K562 (cell line): ENCODE data around the gene CFD. TPM values are rescaled to one million over a fixed set of nuclear protein-coding genes. Genes with fewer than 3 reads are reported as not detected.
"Not testable (repeated sequence)": the region's sequence is repeated elsewhere in the genome, so short reads cannot be mapped to it uniquely, and the experiment has no call there.

Experiments used
- ATAC-seq: fragments of 200-7000 bp; cut with Tn5 transposase; 3 replicates; pipeline ENCODE4 v1.9.1; 2020; ENCODE audit warnings: moderate library complexity
- BruUV-seq: library from RNA; stranded (reverse); fragments of 400-500 nt; replicated peaks from 2 replicates; lab custom pipeline; 2021; lab: Mats Ljungman, UMichigan
- CTCF ChIA-PET: fragments of 300-600 bp; formaldehyde crosslinking; extraction: SDS; loops from one replicate; lab custom pipeline; 2021; ENCODE audit warnings: low intra/inter-chr PET ratio; lab: Yijun Ruan, JAX
- POLR2A ChIA-PET: fragments of 300-600, 350-650 bp; sonication (Branson Sonifier 250); formaldehyde crosslinking; extraction: SDS; loops from one replicate; lab custom pipeline; 2021; ENCODE audit warnings: antibody characterized with exemption, inconsistent platforms; lab: Yijun Ruan, JAX
- DNase-seq, 4 experiments: peaks; one replicate each; pipeline versions ENCODE4 v3.0.0 to v3.0.0-alpha.2; 2011 to 2018; ENCODE audit warnings: low spot score in 3 of 4, mixed read lengths in 3 of 4; ENCODE audit errors: extremely low read depth in 1 of 4
- FAIRE-seq: peaks from 2 replicates; lab custom pipeline; 2011; peaks lifted over from hg19 to GRCh38; lab: Jason Lieb, UNC
- H2AFZ ChIP-seq: 2 replicates; pipeline ENCODE4 v1.6.0; 2011; ENCODE audit warnings: low read depth, low read length, control low read depth, inconsistent platforms
- H3K27ac ChIP-seq: fragments of 200-600 bp; 3 replicates; pipeline ENCODE4 v1.8.0; 2011; ENCODE audit warnings: low read depth, mild to moderate bottlenecking, control low read depth, inconsistent platforms, low read length, moderate library complexity, mixed read lengths; ENCODE audit errors: extremely low read depth
- H3K27me3 ChIP-seq, 2 experiments: fragments of 300-600 bp in 1 of 2; 2 replicates in 1 of 2; 3 replicates in 1 of 2; pipeline versions ENCODE4 v1.6.0 to v1.8.0; 2011; ENCODE audit warnings: inconsistent platforms in 2 of 2, low read length in 2 of 2, mild to moderate bottlenecking in 1 of 2, mixed read lengths in 1 of 2, moderate library complexity in 1 of 2; ENCODE audit not compliant: control insufficient read depth in 2 of 2, insufficient read depth in 2 of 2
- H3K36me3 ChIP-seq: fragments of 300-600 bp; 3 replicates; pipeline ENCODE4 v1.8.0; 2011; ENCODE audit warnings: mild to moderate bottlenecking, low read length, inconsistent platforms; ENCODE audit not compliant: control insufficient read depth, insufficient read depth
- H3K4me1 ChIP-seq, 2 experiments: fragments of 200-600 bp in 1 of 2; replicated peaks in 1 of 2; 2 replicates in 1 of 2; 3 replicates in 1 of 2; pipeline versions ENCODE4 v1.5.1 to v1.8.0; 2011; ENCODE audit warnings: inconsistent platforms in 2 of 2, low read length in 2 of 2, mild to moderate bottlenecking in 1 of 2, mixed read lengths in 1 of 2, moderate library complexity in 1 of 2; ENCODE audit not compliant: control insufficient read depth in 2 of 2, insufficient read depth in 2 of 2
- H3K4me2 ChIP-seq: 2 replicates; pipeline ENCODE4 v1.6.1; 2011; ENCODE audit warnings: low read length, control low read depth, inconsistent platforms, mixed read lengths; ENCODE audit not compliant: insufficient read depth
- H3K4me3 ChIP-seq: fragments of 200-600 bp; sonication (generic), shearing (Covaris generic); 2 replicates; pipeline ENCODE4 v1.5.1; 2016; ENCODE audit warnings: control low read depth, inconsistent platforms
- H3K79me2 ChIP-seq: fragments of 200-600 bp; 3 replicates; pipeline ENCODE4 v1.8.0; 2011; ENCODE audit warnings: low read length, inconsistent platforms; ENCODE audit not compliant: control insufficient read depth, insufficient read depth
- H3K9ac ChIP-seq, 2 experiments: 2 replicates each; pipeline versions ENCODE4 v1.6.0 to v1.6.1; 2011; ENCODE audit warnings: low read depth in 2 of 2, low read length in 2 of 2, control low read depth in 1 of 2, inconsistent platforms in 1 of 2, mild to moderate bottlenecking in 1 of 2, mixed read lengths in 1 of 2; ENCODE audit not compliant: insufficient read depth in 1 of 2
- H3K9me1 ChIP-seq: one replicate; pipeline ENCODE4 v1.6.0; 2011; ENCODE audit warnings: inconsistent platforms, mild to moderate bottlenecking, low read length, moderate library complexity; ENCODE audit not compliant: control insufficient read depth, insufficient read depth
- H3K9me3 ChIP-seq: replicated peaks from 2 replicates; pipeline ENCODE4 v1.5.1; 2011; ENCODE audit warnings: low read depth, low read length, inconsistent platforms; ENCODE audit not compliant: control insufficient read depth, insufficient read depth
- H4K20me1 ChIP-seq: replicated peaks from 2 replicates; pipeline ENCODE4 v1.6.1; 2011; ENCODE audit warnings: low read length, inconsistent platforms, mixed read lengths; ENCODE audit not compliant: control insufficient read depth, insufficient read depth
- ADNP ChIP-seq: fragments of 200-800 bp; sonication (Bioruptor generic); IDR thresholded peaks from 2 replicates; pipeline ENCODE4 v1.6.1; 2016; ENCODE audit warnings: missing genetic modification characterization, missing compliant biosample characterization
- BCOR ChIP-seq: fragments of 450-650 bp; IDR thresholded peaks from 2 replicates; pipeline ENCODE4 v1.6.1; 2016
- KDM1A ChIP-seq, 2 experiments: fragments of 450-650 bp; IDR thresholded peaks; 2 replicates each; pipeline ENCODE4 v1.6.1; 2016; ENCODE audit warnings: mild to moderate bottlenecking in 2 of 2
- PKNOX1 ChIP-seq: fragments of 450-650 bp; IDR thresholded peaks from 2 replicates; pipeline ENCODE4 v1.6.1; 2016
- PTBP1 ChIP-seq: fragments of 200-400 bp; formaldehyde crosslinking; IDR thresholded peaks from 2 replicates; pipeline ENCODE4 v1.6.1; 2017; ENCODE audit warnings: low read depth, low read length
- RBM25 ChIP-seq: fragments of 200-400 bp; formaldehyde crosslinking; IDR thresholded peaks from 2 replicates; pipeline ENCODE4 v1.6.1; 2018; ENCODE audit warnings: low read length, low read depth, moderate library complexity; ENCODE audit not compliant: severe bottlenecking
- ZNF3 ChIP-seq: fragments of 250-450 bp; sonication (Bioruptor Pico); IDR thresholded peaks from 2 replicates; pipeline ENCODE4 v1.5.0; 2021; ENCODE audit warnings: mild to moderate bottlenecking, moderate library complexity
- WGBS: fragments of 100-300 bp; shearing (Covaris generic); methylation state at CpG from one replicate; pipeline ENCODE4 v1.1.6; 2016; ENCODE audit warnings: low coverage, mixed read lengths; ENCODE audit not compliant: insufficient coverage; ENCODE audit errors: missing lambda C conversion rate; 5-methylcytosine and 5-hydroxymethylcytosine counted together
- in situ Hi-C: fragments of 300-500 bp; cut with MboI; formaldehyde crosslinking; loops from 4 replicates; pipeline ENCODE4 v1.15.0; 2018; ENCODE audit warnings: inconsistent platforms, mixed read lengths
- intact Hi-C: fragments of 100-400 bp; cut with micrococcal nuclease; formaldehyde crosslinking; loops from 2 replicates; pipeline ENCODE4 v1.14.2; 2022
- polyA plus RNA-seq, 8 experiments: library from polyadenylated mRNA; depleted of rRNA in 4 of 8; stranded (reverse) in 5 of 8; unstranded in 3 of 8; fragments of >200 nt; fragmentation: Nextera tagmentation in 2 of 8; fragmentation: Illumina TruSeq in 1 of 8; extraction: Ambion mirVana in 2 of 8; extraction: Trizol in 1 of 8; gene quantifications; 2 replicates each; pipeline versions ENCODE4 v1.2.1 to v1.2.3, GENCODE V29; 2011 to 2014; ENCODE audit warnings: inconsistent platforms in 1 of 8, missing spikeins in 1 of 8
- total RNA-seq, 7 experiments: library from RNA; depleted of rRNA in 6 of 7; stranded (reverse); fragments of >200 nt in 6 of 7; fragmentation: Illumina TruSeq in 2 of 7; extraction: Trizol in 2 of 7; gene quantifications; 2 replicates each; pipeline versions ENCODE4 v1.2.1 to v1.2.3, GENCODE V29; 2011 to 2021; ENCODE audit warnings: low replicate concordance in 1 of 7

CFD gene
- total and polyA plus RNA-seq, 9 of the 15 experiments (the other 6 are each of a cell fraction or from before 2014, with no cell fraction given) = 0.52 to 59.4 (median 7.6) TPM

GRCh38 chr19:853614-854220 is 5.7 kb upstream of the CFD start:
- POLR2A ChIA-PET = interaction anchor here (0.6 kb wide), 1 partner anchor 301 kb away, joined by 3 read pairs; no protein-coding TSS in a partner anchor
- H4K20me1 ChIP-seq, in situ Hi-C loops: not testable (repeated sequence)

More at GRCh38 chr19:853614-854220, 5.7 kb upstream of the CFD start:
- FAIRE-seq, H3K36me3 ChIP-seq, BruUV-seq, ATAC-seq, H3K9me1 ChIP-seq, H2AFZ ChIP-seq, H3K9me3 ChIP-seq, H3K4me2 ChIP-seq, H3K27ac ChIP-seq, H3K9ac ChIP-seq, H3K79me2 ChIP-seq, H3K4me3 ChIP-seq, intact Hi-C loops, CTCF ChIA-PET, DNase-seq, H3K27me3 ChIP-seq: not testable (repeated sequence)
- peaks cover 5 to 43% of the 10 kb centered on the region in 2 experiments; a peak in 3 of 5 replicates for H3K4me1 ChIP-seq
- TF ChIP-seq PKNOX1 = 0 out of 2 replicates have a peak, but pooled peaks have one; percentile 10
- peak; percentile 71 for TF ChIP-seq RBM25
- peak; percentile 82; the same call in 1 of the 2 replicates for TF ChIP-seq PTBP1
- 0 out of 4 replicates have a peak, but pooled peaks of 1 of the 2 experiments have one; percentile 21 for TF ChIP-seq KDM1A (IDR thresholded peaks at IDR 0.05)
- TF ChIP-seq ADNP = peak; percentile 49; the same call in 1 of the 2 replicates
- 0 out of 2 replicates have a peak, but pooled peaks have one; percentile 26 for TF ChIP-seq BCOR
- peak; percentile 72 for TF ChIP-seq ZNF3 (CRISPR knock-in tag)
- WGBS = 81% methylated on average over 9 of the region's 17 CpGs
